Neural progenitor cell (in vitro differentiated cells): ENCODE results near the gene NEDD4.
"Not testable (repeated sequence)": the region's sequence is repeated elsewhere in the genome, so short reads cannot be mapped to it uniquely, and the experiment has no call there.

Experiments
- CTCF ChIP-seq: fragments of 200-600 bp; sonication (generic); IDR thresholded peaks from 2 replicates; pipeline ENCODE4 v1.5.1; 2017; ENCODE audit warnings: antibody characterized with exemption, mild to moderate bottlenecking
- EZH2 ChIP-seq: fragments of 200-600 bp; sonication (generic); IDR thresholded peaks from 2 replicates; pipeline ENCODE4 v1.6.1; 2017; ENCODE audit warnings: antibody characterized with exemption, mild to moderate bottlenecking, moderate library complexity
- EZH2phosphoT487 ChIP-seq: fragments of 200-600 bp; sonication (generic); IDR thresholded peaks from 2 replicates; pipeline ENCODE4 v1.6.1; 2017; ENCODE audit warnings: antibody characterized with exemption

- not testable (repeated sequence) for TF ChIP-seq EZH2, CTCF, EZH2phosphoT487
These were observed 9.9 kb upstream of the NEDD4 start for GRCh38 chr15:56003277-56003676.
